Measurements from ENCODE around the gene GHRHR.

DNA sequence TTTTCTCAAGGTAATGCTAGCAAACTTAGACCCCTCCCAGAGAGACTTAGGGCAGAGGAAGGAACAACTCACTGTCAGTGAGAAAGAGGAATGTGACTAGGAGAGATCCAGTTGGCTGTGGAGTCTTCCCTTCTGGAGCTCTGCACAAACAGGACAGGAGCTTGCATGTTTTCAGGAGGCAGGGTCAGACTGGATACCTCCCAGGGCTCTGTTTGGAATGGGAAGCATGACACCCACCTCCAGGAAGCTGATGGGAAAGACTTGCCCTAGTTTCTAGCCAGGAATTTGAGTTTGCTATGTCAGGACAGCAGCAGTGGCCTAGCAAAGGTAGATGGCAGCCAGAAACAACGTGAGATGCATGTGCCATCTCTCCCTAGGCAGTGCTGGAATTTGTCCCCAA lies 40.6 kb downstream of the GHRHR start:
- TF ChIP-seq POLR2A (IDR thresholded peaks at IDR 0.05; ENCODE audit: low read length) (no peak), GATA1 (IDR thresholded peaks at IDR 0.05; ENCODE audit: low read depth, low read length) (no peak)

All from erythroblast (primary cell).